ENCODE measurements around the gene ZNF391.

DNA sequence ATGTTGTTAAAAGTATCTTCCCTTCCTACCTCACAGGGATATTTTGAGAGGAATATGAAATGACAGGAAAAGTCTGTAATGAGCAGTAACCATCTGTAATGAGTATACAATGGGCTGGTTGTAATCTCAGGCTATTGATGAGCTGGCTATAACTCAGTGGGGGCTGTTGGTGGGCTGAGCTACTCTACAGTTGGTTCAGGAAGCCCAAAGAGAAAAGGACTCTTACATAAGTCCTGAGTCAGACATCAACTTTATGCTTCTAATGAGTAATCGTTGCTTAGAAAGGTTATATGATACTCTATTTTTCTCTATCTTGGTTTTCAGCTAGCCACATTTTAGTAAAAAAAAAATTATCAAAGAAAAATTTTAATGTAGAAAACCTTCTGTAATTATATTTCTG lies 26.4 kb downstream of the ZNF391 start:
- TF ChIP-seq, protein P1, sequence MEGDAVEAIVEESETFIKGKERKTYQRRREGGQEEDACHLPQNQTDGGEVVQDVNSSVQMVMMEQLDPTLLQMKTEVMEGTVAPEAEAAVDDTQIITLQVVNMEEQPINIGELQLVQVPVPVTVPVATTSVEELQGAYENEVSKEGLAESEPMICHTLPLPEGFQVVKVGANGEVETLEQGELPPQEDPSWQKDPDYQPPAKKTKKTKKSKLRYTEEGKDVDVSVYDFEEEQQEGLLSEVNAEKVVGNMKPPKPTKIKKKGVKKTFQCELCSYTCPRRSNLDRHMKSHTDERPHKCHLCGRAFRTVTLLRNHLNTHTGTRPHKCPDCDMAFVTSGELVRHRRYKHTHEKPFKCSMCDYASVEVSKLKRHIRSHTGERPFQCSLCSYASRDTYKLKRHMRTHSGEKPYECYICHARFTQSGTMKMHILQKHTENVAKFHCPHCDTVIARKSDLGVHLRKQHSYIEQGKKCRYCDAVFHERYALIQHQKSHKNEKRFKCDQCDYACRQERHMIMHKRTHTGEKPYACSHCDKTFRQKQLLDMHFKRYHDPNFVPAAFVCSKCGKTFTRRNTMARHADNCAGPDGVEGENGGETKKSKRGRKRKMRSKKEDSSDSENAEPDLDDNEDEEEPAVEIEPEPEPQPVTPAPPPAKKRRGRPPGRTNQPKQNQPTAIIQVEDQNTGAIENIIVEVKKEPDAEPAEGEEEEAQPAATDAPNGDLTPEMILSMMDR (IDR thresholded peaks at IDR 0.05) = no peak
- TF ChIP-seq EZH2 (IDR thresholded peaks at IDR 0.05; ENCODE audit: borderline replicate concordance, insufficient read depth, low read depth, low read length, poor library complexity, severe bottlenecking) = no peak

Measured in B cell (primary cell).